CD4-positive, alpha-beta T cell treated with Interferon alpha-2 for 1 hour (primary cell): ENCODE data around the gene NUDT4B.
"Not testable (repeated sequence)": the region's sequence is repeated elsewhere in the genome, so short reads cannot be mapped to it uniquely, and the experiment has no call there.

Source experiments
- DNase-seq, 2 donors: peaks; one replicate each; pipeline ENCODE4 v3.0.0-alpha.2; 2020 to 2022

NUDT4B gene

DNA sequence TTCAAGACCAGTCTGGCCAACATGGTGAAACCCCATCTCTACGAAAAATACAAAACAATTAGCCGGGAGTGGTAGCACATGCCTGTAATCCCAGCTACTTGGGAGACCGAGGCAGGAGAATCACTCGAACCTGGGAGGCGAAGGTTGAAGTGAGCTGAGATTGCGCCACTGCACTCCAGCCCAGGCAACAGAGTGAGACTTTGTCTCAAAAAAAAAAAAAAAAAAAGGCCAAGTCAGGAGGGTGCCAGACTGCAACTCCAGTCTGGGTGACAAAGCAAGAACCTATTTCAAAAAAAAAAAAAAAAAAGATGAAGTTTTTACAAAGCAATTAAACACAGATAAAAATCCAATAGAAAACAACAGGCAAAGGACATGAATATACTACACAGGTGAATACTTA is 9.9 kb upstream of the NUDT4B start:
- DNase-seq: not testable (repeated sequence)

GRCh38 chr1:148743200-148743599 is 5.4 kb upstream of the NUDT4B start:
- not testable (repeated sequence) for DNase-seq

- DNase-seq: not testable (repeated sequence)
Observed at GRCh38 chr1:148743726-148744720, 4.6 kb upstream of the NUDT4B start.

DNA sequence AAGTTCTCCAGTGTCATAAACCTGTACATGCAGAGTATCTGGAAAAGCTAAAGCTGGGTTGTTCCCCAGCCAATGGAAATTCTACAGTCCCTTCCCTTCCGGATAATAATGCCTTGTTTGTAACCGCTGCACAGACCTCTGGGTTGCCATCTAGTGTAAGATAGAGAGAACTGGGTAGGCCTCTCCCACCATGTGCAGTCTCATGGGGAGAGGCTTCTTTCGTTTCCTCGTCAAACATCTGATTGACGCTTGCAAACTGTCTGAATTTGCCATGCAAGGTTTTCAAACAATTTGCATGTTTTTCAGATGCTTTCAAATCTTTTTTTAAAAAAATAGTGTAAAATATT is 734 bp downstream of the NUDT4B start:
- not testable (repeated sequence) for DNase-seq

- DNase-seq: not testable (repeated sequence)
Observed at GRCh38 chr1:148756231-148756630, 7.7 kb downstream of the NUDT4B start.

DNA sequence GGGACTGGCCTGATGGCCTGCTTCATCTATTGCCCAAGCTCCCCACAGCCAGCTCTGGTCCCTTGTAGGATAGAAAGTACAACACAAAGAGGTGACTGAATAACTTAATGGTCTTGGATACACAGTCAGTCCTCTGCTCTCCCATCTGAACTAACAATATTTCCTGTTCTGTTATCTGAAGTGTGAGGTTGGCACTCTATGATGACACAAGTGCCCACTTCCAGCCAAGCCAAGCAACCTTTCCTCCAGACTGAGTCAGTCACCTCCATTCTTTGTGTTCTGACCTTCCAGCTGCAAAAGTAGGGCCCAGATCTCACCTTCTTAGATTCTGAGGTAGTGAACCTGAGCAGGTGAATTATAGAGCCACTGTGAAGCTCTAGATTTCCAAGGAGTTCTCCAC is 8.9 kb downstream of the NUDT4B start:
- not testable (repeated sequence) for DNase-seq

- not testable (repeated sequence) for DNase-seq
Observed at GRCh38 chr1:148758412-148758811, 9.8 kb downstream of the NUDT4B start.

DNA sequence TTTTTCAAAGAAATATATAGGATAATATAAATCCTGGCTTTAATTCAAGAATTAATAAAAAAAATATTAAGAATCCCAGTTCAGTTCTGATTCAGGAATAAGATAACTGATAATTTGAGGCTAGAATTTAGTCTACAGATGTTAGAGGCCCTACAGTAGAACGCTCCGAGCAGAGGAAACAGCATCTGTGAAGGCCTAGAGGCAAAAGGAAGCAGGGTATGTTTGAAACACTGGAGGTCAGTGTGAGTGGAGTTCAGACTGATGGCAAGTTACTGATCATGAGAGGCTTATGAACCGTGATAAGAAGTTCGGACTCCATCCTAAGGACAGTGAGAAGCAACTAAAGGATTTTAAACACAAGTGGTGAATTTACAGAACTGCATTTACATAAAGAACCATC is 10.4 kb downstream of the NUDT4B start:
- not testable (repeated sequence) for DNase-seq

DNA sequence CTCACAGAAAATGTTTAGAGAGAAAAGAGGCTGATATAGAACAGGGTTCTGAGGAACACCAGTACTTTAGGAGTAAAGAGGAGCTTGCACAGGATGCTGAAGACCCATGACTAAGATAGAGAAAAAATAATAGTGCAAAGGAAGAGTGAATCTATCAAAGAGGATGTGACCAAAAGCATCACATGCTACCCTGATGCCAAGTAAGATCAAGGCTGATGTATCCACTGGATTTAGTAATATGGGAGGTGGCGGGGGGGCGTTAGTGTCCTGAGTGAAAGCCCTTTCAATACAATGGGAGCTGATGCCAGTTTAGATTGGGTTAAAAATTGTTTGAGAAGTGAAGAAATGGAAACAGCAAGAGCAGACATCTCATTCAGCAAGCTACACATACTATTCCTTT is 11.2 kb downstream of the NUDT4B start:
- DNase-seq: peak in 1 of 2 donors; percentile 0

DNA sequence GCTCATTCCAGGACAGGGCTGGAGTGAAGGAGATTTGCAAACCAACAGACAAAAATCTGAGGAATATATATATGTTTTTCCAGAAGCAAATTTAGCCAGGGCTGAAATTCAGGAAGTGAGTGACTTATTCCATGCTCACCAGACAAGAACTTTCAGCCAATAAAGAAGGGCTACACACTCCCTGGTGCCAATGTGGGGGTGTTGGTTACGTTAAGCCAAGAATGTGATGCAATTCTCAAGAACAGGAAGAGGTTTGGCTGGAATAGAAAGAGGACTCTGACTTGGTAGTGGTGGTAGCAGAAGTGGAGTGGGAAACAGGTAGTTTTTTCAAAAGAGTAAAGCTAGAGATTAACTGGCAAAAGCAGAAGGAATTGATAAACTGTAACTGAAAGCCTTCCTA is 11.6 kb downstream of the NUDT4B start:
- not testable (repeated sequence) for DNase-seq

- DNase-seq: not testable (repeated sequence)
Observed at GRCh38 chr1:148761360-148761759, 12.8 kb downstream of the NUDT4B start.

- not testable (repeated sequence) for DNase-seq
Observed at GRCh38 chr1:148765238-148766019, 16.9 kb downstream of the NUDT4B start.

GRCh38 chr1:148768541-148768940 is 20.0 kb downstream of the NUDT4B start:
- DNase-seq: not testable (repeated sequence)

DNA sequence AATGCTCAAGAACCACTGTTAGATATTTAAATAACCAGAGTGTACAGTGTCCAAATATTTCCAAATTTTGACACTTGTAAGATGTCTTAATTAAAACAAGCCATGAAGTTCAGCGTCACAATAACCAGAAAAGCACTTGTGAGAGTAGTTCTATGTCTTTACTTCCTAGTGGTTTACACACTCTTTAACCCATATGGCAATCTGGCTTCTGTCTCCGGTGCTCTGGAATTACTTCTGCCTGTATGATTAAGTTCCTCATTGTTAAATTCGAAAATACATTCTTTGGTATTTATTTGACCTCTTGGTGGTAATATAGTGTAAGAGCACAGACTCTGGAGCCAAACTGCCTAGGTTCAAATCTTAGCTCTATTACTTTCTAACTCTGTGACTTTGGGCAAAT is 20.9 kb downstream of the NUDT4B start:
- not testable (repeated sequence) for DNase-seq

GRCh38 chr1:148773690-148774089 is 25.1 kb downstream of the NUDT4B start:
- DNase-seq: not testable (repeated sequence)

GRCh38 chr1:148774102-148774501 is 25.5 kb downstream of the NUDT4B start:
- DNase-seq: not testable (repeated sequence)

- not testable (repeated sequence) for DNase-seq
Observed at GRCh38 chr1:148775263-148775662, 26.7 kb downstream of the NUDT4B start.

DNA sequence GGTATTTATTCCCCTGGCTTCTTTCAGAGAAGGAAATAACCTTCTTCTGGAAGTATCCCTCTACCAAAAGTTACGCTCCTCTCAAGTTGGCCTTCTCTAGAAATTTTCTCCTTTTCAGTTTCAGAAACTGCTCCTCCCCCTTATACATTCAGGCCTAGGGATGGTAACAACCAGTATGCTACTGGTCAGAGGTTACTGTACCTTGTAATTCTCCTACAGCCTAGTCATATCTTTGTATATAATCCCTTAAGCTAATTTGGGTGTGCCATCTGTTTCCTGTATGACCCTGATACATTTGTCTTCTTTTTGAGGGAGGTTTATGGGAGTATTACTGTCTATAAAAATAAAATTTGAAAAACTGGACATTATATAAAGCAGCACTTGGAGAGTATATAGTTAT is 29.1 kb downstream of the NUDT4B start:
- DNase-seq: not testable (repeated sequence)

DNA sequence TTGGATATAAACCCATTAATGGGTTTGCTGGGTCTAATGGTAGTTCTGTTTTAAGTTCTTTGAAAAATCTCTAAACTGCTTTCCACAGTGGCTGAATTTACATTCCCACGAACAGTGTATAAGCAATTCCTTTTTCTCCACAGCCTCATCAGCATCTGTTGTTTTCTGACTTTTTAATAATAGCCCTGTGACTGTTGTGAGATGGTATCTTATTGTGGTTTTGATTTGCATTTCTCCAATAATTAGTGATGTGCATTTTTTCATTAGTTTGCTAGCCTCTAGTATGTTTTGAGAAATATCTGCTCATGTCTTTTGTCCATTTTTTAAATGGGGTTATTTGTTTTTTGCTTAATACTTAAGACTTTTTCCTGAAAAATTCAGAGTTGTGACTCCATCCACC is 31.8 kb downstream of the NUDT4B start:
- not testable (repeated sequence) for DNase-seq

- DNase-seq: not testable (repeated sequence)
Observed at GRCh38 chr1:148791543-148792099, 43.0 kb downstream of the NUDT4B start.

GRCh38 chr1:148793762-148794332 is 45.3 kb downstream of the NUDT4B start:
- not testable (repeated sequence) for DNase-seq
